Muscle of leg (tissue), 11 donors: Measurements from ENCODE around the gene LIX1L. TPM values are rescaled to one million over a fixed set of nuclear protein-coding genes. Genes with fewer than 3 reads are reported as not detected.

Source experiments
- DNase-seq: peaks from one replicate; pipeline ENCODE4 v3.0.0; 2013
- H3K27ac ChIP-seq: one replicate; pipeline ENCODE4 v1.5.1; 2013; ENCODE audit warnings: mild to moderate bottlenecking, low read length, control low read depth
- H3K27me3 ChIP-seq: one replicate; pipeline ENCODE4 v1.6.1; 2013; ENCODE audit warnings: low read length; ENCODE audit not compliant: control insufficient read depth, insufficient read depth
- H3K36me3 ChIP-seq: one replicate; pipeline ENCODE4 v1.6.1; 2013; ENCODE audit warnings: low read length; ENCODE audit not compliant: control insufficient read depth, insufficient read depth
- H3K4me1 ChIP-seq: one replicate; pipeline ENCODE4 v1.6.1; 2013; ENCODE audit warnings: low read length; ENCODE audit not compliant: control insufficient read depth, insufficient read depth
- H3K4me3 ChIP-seq: one replicate; pipeline ENCODE4 v1.5.1; 2013; ENCODE audit warnings: low read length, control low read depth
- H3K9me3 ChIP-seq: replicated peaks from 2 replicates; pipeline ENCODE4 v1.6.1; 2013; ENCODE audit warnings: low read depth, low read length; ENCODE audit not compliant: control insufficient read depth
- WGBS: methylation state at CpG from one replicate; pipeline ENCODE4 v1.1.5; 2013; ENCODE audit warnings: missing lambda C conversion rate; ENCODE audit not compliant: insufficient coverage; 5-methylcytosine and 5-hydroxymethylcytosine counted together
- polyA plus RNA-seq, 8 donors: library from polyadenylated mRNA; unstranded; fragments of 120-200 nt; gene quantifications; one replicate each; pipeline versions ENCODE4 v1.2.1 to v1.2.3, GENCODE V29; 2013; ENCODE audit warnings: inconsistent platforms in 1 of 8, low replicate concordance in 1 of 8; ENCODE audit not compliant: insufficient read length in 8 of 8, insufficient read depth in 1 of 8
- total RNA-seq: library from RNA; stranded (reverse); fragments of 120-200 nt; gene quantifications from one replicate; pipeline ENCODE4 v1.2.4, GENCODE V29; 2013

LIX1L gene
- total and polyA plus RNA-seq, 9 donors = 23.4 to 35.9 (median 28.3) TPM

GRCh38 chr1:145918992-145919939, 38.6 kb downstream of the LIX1L start:
- DNase-seq = peak; percentile 53
- Histone ChIP-seq H3K27me3 (no peaks in the 10 kb centered on the region), H3K4me3 (peak overlapping the region; percentile 71), H3K9me3 (no peaks in the 10 kb centered on the region), H3K36me3 (peaks cover 23% of the 10 kb centered on the region), H3K4me1 (peaks cover 19% of the 10 kb centered on the region), H3K27ac (peak overlapping the region; percentile 95)
- 1% methylated on average over 19 of the region's 33 CpGs for WGBS

- peaks cover 21% of the 10 kb centered on the region for H3K36me3 ChIP-seq
- H3K4me1 ChIP-seq = peaks cover 19% of the 10 kb centered on the region
- H3K4me3 ChIP-seq = peak within 1 kb of the TSS; percentile 71
- under 1% methylated on average over 43 of the region's 51 CpGs for whole genome bisulfite sequencing
- peak; percentile 96 for DNase-seq
- H3K27ac ChIP-seq = peak within 1 kb of the TSS; percentile 95
- no peaks in the 10 kb centered on the region for H3K27me3 ChIP-seq
- H3K9me3 ChIP-seq = no peaks in the 10 kb centered on the region
Measured at GRCh38 chr1:145918144-145918991, 39.4 kb downstream of the LIX1L start, which contains the start of gene PEX11B. PEX11B (minus strand) TSS chr1:145918717; CDS start chr1:145918688, 29 bp downstream.

- no peak overlapping the region for H3K27ac ChIP-seq
Measured at GRCh38 chr1:145917595-145917994, 40.2 kb downstream of the LIX1L start.

GRCh38 chr1:145916745-145917144, 41.1 kb downstream of the LIX1L start:
- DNase-seq = no peak
- Histone ChIP-seq H3K36me3 (peaks cover 22% of the 10 kb centered on the region), H3K4me3 (no peak overlapping the region)

More at GRCh38 chr1:145917595-145917994, 40.2 kb downstream of the LIX1L start:
- peaks cover 16% of the 10 kb centered on the region for H3K36me3 ChIP-seq
- 64% methylated on average over 2 of the region's 5 CpGs for WGBS
- H3K4me3 ChIP-seq = peak overlapping the region; percentile 71
- peaks cover 19% of the 10 kb centered on the region for H3K4me1 ChIP-seq
- H3K9me3 ChIP-seq = no peaks in the 10 kb centered on the region
- no peak for DNase-seq
- no peaks in the 10 kb centered on the region for H3K27me3 ChIP-seq

GRCh38 chr1:145912128-145912641, 45.6 kb downstream of the LIX1L start:
- peaks cover 30% of the 10 kb centered on the region for H3K36me3 ChIP-seq
- DNase-seq = no peak
- H3K4me3 ChIP-seq = no peak overlapping the region
- peaks cover 7% of the 10 kb centered on the region for H3K4me1 ChIP-seq
- H3K9me3 ChIP-seq = no peaks in the 10 kb centered on the region
- no peak overlapping the region for H3K27ac ChIP-seq
- no peaks in the 10 kb centered on the region for H3K27me3 ChIP-seq
- WGBS = 85% methylated on average over 4 of the region's 11 CpGs

More at GRCh38 chr1:145916745-145917144, 41.1 kb downstream of the LIX1L start:
- Histone ChIP-seq H3K4me1 (peaks cover 19% of the 10 kb centered on the region), H3K27ac (no peak overlapping the region), H3K27me3 (no peaks in the 10 kb centered on the region), H3K9me3 (no peaks in the 10 kb centered on the region)
- WGBS = 80% methylated on average over 5 of the region's 5 CpGs

GRCh38 chr1:145908653-145909052, 49.2 kb downstream of the LIX1L start:
- peaks cover 17% of the 10 kb centered on the region for H3K36me3 ChIP-seq
- no CpG with 5 or more reads among the region's 1 CpG for WGBS
- H3K27me3 ChIP-seq = no peaks in the 10 kb centered on the region
- H3K4me3 ChIP-seq = no peak overlapping the region
- DNase-seq = no peak
- H3K27ac ChIP-seq = no peak overlapping the region
- no peaks in the 10 kb centered on the region for H3K9me3 ChIP-seq
- peaks cover 9% of the 10 kb centered on the region for H3K4me1 ChIP-seq

- peaks cover 12% of the 10 kb centered on the region for H3K36me3 ChIP-seq
- peak overlapping the region; percentile 71 for H3K27ac ChIP-seq
- H3K27me3 ChIP-seq = no peaks in the 10 kb centered on the region
- WGBS = 60% methylated on average over 1 of the region's 10 CpGs
- H3K4me1 ChIP-seq = peaks cover 9% of the 10 kb centered on the region
- no peak overlapping the region for H3K4me3 ChIP-seq
- peak; percentile 90 for DNase-seq
- no peaks in the 10 kb centered on the region for H3K9me3 ChIP-seq
Measured at GRCh38 chr1:145906954-145907753, 50.7 kb downstream of the LIX1L start.

GRCh38 chr1:145901312-145902021, 56.4 kb downstream of the LIX1L start:
- H3K9me3 ChIP-seq = no peaks in the 10 kb centered on the region
- no peak overlapping the region for H3K4me3 ChIP-seq
- WGBS = 77% methylated on average over 10 of the region's 12 CpGs
- no peaks in the 10 kb centered on the region for H3K27me3 ChIP-seq
- H3K36me3 ChIP-seq = no peaks in the 10 kb centered on the region
- no peak for DNase-seq
- no peaks in the 10 kb centered on the region for H3K4me1 ChIP-seq
- H3K27ac ChIP-seq = no peak overlapping the region

- WGBS = 75% methylated on average over 5 of the region's 5 CpGs
- Histone ChIP-seq H3K9me3 (no peaks in the 10 kb centered on the region), H3K4me1 (no peaks in the 10 kb centered on the region)
Measured at GRCh38 chr1:145898756-145899155, 59.1 kb downstream of the LIX1L start.

More at GRCh38 chr1:145898756-145899155, 59.1 kb downstream of the LIX1L start:
- DNase-seq = no peak
- no peak overlapping the region for H3K4me3 ChIP-seq
- no peaks in the 10 kb centered on the region for H3K36me3 ChIP-seq
- no peak overlapping the region for H3K27ac ChIP-seq
- H3K27me3 ChIP-seq = no peaks in the 10 kb centered on the region
